ENCODE data around the gene RAX2.
A peak's percentile ranks its signal among the peaks of the same experiment; 100 is the strongest.
"Not testable (repeated sequence)": the region's sequence is repeated elsewhere in the genome, so short reads cannot be mapped to it uniquely, and the experiment has no call there.

Gene RAX2

DNA sequence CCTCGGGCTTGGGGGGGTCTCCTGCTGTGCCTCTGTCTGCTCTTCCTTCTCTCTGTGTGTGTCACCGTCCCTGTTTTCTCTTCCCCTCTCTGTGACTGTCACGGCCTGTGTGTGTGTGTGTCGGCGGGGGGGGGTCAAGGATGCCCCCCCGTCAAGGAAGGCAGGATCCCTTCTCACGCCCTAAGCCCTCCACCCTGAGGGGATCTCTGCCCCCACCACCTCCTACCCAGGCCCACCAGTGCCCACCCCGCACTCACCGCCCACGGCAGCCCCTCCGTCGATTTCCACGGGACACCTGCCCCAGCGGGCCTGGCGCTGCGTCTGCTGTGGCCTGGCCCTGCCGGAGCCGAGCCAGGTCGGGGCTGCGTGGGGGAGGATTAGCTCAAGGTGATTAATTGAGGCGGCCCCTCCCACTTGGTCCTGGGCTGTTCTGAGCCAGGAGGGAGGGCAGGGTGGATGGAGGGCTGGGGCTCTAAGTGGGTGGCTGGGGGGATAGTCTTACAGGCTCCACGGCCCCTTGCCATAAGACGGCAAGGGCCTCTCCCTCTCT is at the start of gene RAX2:
RAX2 (minus strand) TSS at position 323 of the 550 bp plus-strand sequence. CDS start 486 bp downstream, outside the sequence.
- no peak for DNase-seq

DNA sequence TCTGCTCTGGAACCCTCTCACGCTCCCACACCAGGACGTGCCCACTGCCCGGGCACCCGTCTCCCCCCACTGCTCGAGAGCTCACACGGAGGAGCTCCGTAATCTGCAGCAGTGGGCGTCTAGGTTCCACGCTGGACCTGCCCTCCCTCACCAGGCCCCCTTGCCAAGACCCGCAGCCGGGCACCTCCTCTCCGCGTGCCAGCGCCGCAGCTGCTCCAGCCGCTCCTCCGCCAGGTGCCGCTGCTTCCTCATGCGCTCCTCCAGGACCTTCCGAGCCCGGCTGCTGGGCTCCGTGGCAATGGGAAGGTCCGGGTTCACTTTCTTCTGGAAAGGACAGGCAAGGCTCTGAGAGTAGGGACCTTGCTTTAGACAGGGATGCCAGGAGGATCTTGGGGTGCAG is 49.1 kb upstream of the RAX2 start:
- peak; percentile 40 for DNase-seq

DNA sequence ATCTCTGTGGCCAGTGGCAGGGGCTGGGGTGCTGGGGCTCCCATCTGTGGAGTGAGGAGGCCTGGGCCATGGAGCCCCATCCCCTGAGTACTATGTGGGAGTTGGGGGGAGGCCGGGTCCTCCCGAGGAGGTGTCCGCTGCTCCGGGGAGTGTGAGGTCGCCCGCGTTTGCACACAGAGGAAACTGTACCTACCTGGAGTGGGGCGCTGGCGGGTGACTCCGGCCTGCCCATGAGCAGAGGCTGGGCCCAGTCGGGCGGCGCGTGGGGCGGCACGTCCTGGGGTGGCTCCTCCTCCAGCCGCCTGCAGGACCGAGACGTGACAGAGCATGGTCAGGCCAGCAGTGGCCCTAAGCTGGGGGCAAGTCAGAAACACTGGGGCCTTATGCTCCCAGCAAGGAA is 48.0 kb upstream of the RAX2 start:
- no peak for DNase-seq

DNA sequence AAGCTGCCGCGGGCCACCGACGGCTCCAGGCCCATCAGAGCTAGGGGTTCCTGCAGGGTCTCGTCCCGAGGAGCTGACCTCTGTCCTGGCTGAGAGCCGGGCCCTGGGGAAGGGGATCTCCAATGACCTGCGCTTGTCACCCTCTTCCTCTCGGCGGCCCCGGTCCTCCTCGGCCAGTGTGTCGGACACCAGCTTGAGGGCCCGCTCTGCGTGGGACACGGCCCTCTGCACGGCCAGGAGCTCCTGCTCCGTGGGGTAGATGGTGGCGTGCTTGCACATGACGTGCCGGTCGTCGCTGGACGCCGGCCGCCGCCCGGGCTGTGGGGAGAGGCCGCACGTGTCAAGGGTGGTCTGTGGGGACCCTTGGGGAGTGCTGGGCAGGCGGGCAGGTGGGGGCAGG is 46.9 kb upstream of the RAX2 start:
- no peak for DNase-seq

DNA sequence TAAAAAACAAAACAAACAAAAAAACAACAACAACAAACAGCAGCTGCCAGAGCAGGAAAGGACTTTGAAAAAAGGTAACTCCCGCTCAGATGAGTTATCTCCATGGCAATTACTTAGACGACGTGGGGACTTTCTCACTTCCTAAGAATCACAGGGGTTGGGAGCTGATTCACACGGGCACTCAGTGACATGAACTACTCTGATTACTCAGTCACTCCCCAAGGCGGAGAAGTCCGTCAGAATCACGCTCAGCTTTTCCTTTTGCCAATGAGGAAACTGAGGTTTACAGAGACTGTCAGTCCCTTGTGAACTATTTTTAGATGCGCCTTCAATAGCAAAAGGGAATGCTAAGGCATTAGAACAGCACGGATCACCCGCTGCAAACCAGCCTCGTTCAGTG is 46.4 kb upstream of the RAX2 start:
- DNase-seq = no peak

DNA sequence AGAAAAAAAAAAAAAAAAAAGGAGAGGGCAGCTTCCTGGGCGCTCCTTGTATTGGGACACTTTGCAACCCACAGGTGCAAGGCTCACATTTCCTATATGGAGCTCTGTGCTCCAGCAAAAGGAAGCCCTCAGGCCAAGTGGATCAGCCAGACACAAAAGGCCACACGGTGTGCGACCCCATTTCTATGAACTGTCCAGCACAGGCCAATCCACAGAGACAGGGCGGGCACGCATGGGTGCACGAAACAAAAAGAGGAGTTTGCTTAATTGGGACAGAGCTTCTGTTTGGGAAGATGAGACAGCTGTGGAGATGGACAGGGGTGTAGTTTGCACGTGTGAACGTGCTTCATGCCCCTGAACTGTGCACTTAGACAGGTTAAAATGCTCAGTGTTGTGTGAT is 45.7 kb upstream of the RAX2 start:
- DNase-seq = no peak

DNA sequence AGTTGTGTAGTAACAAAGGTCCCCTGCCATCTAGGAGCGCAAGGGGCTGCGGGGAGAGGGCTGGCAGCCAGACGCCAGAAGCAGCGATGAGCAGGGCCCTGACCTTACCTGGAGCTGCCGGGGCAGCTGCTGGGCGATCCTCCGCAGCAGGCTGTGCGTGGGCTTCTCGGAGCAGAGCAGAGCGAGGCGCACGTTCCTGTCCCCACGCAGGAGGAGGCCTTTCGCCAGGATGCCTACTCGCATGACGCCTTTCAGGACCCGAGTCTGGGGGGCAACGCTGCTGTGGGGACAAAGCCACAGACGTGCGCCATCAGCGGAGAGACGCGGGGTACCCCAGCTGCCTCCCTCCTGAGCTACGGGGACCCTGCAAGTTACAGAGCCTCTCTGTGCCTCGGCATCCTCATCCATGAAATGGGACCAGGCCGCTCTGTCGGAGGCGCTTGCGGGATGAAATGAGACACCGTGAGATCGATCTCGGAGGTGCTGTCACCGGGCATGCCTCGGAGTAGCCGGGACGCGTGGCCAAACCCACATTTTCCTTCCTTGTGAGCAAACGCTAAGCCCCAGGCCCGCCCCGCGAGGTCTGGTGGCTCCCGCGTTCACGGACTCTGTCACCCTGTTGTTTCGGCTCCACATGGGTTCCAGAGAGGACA is 44.7 kb upstream of the RAX2 start:
- no peak for DNase-seq

DNA sequence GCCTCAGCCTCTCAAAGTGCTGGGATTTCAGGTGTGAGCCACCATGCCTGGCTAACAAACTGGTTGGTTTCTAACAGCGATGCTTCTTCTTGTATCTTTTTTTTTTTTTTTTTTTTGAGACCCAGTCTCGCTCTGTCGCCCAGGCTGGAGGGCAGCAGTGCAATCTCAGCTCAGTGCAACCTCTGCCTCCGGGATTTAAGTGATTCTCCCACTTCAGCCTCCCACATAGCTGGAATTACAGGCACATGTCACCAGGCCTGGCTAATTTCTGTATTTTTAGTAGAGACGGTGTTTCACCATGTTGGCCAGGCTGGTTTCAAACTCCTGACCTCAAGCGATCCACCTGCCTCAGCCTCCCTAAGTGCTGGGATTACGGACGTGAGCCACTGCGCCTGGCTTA is 44.1 kb upstream of the RAX2 start:
- not testable (repeated sequence) for DNase-seq

DNA sequence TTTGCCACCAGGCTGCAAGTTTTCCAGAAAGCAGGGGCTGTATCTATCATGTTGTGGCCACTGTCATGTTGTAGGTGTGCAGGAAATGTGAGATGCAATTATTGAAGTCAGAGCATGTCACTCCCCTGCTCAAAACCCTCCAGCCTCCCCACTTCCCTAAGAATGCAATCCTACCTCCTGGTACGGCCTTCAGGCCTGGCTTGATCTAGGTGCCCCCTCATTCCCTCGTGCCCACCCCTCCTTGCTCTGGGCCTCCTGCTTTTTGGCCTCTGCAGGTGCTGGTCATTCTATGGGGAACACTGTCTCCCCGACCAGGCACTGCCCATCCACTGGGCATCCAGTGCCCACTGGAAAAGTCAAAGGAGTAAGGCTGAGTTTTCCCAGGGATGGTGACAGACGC is 42.6 kb upstream of the RAX2 start:
- no peak for DNase-seq

DNA sequence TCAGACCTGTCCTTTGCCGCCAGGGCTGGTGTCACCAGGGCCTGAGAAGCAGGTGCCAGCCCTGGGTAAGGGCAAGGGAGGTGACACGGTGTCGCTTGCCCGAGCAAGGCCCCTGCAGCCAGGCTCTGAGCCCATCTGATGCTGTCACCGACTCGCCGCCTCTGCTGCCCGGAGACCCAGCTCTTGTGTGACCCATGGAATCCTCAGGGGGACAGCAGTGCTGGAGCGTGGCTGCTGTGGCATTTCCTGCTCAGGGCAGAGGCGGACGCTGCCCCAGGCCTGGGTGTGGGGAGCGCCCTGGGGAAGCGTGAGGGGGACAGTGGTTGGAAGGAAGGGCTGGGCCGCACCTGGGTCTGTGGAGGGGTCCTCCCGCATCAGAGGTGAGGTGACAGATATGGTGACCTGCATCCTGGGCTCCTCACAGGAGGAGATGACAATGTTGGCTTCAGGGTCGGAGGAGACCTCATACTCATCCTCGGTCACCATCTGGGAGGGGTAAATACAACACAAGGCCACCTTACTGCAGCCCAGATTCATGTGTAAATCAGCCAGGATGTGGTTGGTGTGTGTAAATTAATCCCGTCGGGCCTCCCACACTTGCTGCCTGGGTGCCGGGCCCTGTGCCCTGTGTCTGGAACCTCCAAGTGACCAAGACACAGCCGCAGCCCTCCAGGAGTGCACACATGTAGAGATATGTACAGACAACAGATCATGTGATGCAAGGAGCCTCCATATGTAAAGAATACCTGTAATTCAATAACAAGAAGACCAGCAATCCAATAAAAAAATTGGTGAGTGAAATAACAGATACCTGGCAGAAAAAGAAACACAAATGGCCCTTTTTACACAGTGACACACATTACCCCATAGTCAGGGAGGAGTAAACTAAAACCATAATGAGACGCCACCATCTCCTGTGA is 41.7 kb upstream of the RAX2 start:
- DNase-seq = no peak

DNA sequence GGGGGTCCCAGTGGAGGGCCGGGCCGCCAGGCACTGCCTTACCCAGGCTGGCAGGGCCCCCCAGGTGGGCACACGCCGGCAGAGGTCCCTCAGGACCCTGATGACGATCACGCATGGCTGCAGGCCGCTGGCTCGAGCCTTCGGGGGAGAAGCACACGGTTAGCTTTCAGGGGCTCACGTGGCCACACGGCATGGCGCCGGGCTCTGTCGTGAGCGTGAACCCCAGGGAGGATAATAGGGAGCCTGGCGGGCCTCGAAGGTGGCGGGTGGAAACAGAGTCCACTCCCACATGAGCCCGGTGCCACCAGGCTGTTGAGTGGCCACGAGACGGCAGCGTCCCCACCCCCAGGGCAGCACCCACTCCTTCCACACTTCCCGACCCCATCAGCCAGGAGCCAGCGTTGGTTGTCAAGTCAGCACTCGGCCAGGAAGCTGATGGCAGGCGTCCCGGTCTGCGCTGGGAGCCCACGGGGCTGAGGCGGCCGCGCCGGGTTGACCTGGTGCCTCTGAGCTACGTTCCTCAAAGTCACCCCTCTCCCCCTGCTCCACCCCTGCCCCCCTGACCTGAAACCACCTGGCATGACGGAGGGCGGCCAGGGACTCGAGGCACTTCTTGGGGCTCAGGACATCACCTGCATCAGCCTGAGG is 38.8 kb upstream of the RAX2 start:
- no peak for DNase-seq

DNA sequence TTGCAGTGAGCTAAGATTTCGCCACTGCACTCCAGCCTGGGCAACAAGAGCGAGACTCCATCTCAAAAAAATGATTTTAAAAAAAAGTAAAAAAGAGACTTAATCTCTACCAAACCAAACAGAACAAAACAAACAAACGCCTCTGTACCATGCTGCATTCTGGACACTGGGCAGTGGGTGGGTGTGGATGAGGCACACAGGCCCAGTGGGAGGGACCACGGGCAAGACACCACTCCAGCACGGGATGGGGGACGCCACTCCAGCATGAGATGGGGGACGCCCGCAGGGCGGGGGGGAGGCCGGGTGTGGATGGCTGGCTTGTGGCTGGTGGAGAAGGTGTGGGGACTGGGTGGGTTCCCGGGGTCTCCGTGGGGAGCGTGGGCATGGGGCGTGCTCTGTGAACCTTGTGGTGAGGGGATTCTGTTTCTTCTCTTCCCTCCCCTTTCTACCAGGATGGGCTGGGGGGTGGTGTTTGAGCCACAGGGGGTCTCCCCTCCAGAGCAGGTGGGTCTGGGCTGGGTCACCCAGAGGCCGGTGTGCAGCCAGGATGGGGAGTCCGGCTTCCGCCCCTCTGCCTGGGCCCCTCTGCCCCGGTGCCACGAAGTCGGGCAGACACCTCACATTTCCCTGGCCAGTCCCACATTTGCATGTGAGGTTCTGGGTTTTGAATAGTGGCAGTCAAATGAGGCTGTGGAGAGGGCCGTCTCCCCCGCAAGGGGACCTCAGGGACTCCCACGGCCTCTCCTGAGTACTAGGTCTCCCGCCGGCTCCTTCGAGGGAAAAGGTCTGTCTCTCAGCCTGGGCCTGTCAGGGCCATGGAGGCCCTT is 38.1 kb upstream of the RAX2 start:
- no peak for DNase-seq

DNA sequence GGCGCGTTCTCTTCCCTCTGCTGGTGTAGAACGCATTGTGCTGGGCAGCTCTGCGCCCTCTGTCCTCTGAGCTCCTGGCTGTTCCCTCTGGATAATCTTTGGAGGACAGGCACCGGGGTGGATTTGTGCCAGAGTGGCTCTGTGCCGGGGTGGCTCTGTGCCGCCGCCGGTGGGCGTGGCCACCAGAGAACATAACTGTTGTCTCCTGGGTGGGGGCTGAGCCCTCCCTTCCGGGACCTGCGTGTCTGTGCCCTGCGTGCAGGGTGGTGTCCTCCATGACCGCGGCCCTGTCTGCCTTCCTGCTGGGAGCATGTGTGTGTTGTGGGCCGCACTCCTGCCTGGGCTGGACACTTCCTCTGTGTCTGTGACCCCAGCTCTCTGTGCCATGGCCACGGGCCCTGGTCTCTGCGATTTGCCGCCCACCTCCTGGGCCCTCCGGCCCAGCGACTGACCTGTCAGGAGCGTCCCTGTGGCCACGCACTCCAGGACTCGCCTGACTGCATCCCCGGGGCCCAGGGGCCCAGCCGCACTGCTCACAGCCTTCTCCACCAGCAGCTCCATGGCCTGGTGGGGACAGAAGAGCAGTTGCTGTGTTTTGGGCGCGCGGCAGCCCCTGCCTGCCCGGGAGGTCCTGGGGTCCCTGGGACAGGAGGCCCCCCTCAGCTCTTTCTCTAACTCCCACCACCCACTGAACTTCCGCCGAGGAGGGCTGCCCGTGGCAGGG is 36.6 kb upstream of the RAX2 start:
- no peak for DNase-seq

DNA sequence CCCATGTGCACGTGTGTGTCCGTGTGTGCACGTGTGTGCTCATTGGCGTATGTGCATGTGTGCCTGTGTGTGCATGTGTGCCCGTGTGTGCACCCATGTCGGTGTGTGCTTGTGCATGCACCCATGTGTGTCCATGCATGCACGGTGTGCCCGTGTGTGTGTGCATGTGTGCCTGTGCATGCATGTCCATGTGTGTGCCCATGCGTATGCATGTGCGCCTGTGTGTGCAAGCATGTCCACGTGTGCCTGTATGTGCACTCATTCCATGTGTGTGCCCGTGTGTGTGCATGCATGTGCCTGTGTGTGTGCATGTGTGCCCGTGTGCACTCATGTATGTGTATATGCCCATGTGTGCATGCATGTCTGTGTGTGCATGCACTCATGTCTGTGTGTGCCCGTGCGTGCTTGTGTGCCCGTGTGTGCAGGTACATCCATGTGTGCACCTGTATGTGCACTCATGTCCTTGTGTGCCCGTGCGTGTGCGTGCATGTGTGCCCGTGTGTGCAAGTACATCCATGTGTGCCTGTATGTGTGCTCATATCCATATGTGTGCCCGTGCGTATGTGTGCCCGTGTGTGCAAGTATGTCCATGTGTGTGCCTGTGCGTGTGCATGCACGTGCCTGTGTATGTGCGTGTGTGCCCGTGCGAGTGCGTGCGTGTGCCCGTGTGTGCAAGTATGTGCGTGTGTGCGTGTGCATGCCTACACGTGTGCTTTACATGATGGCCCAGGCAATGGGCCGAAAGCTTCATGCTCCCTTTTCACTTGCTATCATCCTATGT is 35.7 kb upstream of the RAX2 start:
- no peak for DNase-seq

DNA sequence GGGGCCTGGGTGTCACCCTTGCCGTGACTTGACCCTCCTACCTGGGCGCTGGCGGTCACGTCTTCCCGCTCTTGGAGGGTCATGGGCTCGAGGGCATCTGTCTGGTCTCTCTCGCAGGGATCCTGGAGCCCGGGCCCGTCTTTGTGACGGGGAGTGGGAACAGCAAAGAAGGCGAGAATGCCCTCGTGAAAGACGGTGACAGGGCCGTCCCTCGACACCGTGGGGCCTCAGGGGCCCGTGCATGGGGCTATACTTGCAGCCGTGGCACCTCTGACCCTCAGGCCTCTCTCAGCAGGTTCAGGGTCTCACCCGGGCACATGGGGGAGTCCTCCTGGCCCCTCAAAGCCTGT is 35.1 kb upstream of the RAX2 start:
- DNase-seq = no peak

DNA sequence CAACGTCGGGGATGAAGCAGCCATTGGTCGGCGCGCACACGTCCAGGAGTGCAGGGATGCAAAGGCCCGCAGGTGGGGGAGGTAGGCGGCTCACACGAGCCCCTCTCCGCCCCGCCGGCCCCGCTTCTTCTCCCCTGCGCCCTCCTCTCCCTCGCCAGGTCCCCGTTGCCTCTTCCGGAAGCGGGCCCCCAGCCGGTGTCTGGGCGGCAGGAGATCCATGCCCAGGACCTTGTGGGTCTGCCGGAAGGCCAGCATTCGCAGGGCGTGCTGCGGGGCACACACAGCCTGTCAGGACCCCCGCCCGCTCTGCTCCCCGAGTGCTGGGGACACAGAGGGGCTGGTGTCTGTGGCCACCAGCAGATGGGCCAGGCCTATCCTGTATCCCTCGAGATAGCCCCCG is 33.8 kb upstream of the RAX2 start:
- no peak for DNase-seq

DNA sequence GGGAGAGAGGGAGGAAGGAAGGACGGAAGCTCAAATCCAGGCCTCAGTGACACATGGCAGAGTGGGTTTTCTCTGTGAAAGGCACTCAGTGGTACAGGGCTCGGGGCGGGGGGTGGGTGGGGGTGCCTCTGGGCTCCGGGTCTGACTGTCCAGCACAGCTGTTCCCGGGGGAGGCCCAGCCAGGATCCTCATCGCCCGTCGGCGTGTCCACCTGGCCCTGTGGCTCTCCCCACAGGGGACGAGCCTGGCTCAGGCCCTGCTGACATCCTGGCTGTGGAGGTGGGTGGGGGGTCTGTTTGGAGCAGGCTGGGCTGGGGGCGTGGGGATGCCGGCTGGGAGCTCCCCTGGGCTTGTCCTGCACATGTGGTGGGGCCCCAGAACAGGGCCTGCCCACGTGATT is 32.4 kb upstream of the RAX2 start:
- DNase-seq = no peak

DNA sequence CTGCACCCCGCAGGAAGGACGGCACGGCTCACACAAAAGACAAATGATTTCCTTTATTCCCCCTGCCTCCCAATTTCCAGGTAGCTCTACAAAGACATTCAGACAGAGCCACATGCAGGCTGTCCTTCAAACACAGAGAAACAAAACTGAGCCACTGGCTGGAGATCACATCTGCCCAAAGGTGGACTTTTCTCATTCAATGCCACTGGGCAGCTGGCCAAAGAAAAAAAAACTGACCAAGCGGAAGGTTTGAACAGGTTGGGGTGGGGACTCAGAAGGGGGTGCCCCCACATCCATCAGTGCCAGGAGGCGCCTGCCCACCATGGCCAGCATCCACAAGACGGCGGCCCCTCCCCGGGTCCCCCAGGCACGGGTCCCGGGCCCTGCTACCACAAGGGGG is 32.0 kb upstream of the RAX2 start:
- DNase-seq = no peak

DNA sequence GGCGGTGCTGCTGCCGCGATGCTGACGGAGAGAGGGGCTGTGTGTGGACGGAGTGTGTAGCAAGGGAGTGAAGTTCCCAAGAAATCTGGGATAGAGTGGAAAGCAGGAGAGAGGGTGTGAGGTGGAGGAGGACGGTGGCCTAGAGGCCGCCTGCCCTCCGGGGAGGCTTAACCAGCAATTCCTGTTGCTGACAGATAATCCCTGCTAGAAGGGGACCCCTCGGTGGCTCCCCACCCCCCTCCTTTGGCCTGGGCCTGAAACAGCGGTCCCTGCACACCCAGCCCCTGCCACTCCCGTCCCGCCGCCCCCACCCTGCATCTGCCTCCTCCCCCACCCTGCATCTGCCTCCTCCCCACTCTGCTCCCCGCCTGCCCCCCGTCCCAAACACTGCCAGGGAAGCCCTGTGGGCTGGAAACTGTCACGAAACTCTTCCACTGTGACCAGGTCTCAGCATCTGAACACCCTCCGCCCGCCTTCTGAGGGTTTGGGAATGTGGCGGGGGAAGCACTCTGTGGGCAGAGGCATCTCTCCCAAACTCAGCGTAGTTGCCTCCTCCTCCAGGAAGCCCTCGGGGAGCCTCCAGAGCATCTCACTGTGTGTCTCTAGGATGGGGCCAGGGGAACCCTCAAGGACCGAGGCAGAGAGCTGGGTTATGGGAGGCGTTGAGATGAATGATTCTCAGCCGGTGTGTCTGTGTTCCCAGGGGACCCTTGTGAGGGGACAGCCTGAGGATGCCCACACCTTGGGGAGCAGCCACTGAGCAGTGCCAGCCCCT is 31.3 kb upstream of the RAX2 start:
- DNase-seq = no peak

DNA sequence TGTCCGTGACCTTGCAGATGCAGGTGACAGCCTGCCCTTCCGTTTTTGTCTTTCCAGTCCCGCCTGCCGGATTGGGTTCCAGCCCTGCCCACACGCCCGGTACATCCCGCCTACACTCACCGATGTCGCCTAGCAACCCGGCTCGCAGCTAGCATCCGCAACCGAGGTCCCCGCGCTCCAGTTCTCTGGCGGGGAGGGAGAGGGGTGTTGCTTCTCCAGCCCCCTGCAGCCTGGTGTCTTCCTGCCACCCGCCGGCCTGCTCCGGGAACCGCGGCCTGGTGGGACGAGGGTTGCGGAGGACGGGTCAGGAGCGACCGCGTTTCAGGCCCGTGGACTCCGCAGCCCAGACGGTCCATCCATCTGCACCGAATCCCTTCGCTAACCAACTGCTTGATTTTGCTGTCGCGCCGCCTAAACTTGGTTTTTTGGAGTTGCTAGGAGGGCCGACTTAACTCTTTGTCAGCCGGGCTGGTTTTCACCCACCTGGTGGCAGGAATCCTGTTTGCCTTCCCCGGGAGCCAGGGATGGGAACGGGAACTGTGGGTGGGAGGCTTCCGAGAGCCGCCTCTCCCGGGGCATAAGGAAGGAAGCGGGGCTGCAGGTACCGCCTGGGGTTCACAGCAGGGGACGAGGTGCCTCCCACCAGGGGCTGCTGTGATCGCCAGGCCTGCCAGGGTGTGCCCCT is 29.5 kb upstream of the RAX2 start:
- peak; percentile 69 for DNase-seq
